GM12892 (cell line): ENCODE measurements around the gene PNRC1.

Experiments
- POLR2A ChIP-seq: IDR thresholded peaks from 2 replicates; pipeline ENCODE4 v1.6.1; 2011; ENCODE audit warnings: low read depth, low read length, control low read depth
- TAF1 ChIP-seq: IDR thresholded peaks from 2 replicates; pipeline ENCODE4 v1.6.1; 2011; ENCODE audit warnings: low read depth, mild to moderate bottlenecking, control low read depth, low read length, borderline replicate concordance

DNA sequence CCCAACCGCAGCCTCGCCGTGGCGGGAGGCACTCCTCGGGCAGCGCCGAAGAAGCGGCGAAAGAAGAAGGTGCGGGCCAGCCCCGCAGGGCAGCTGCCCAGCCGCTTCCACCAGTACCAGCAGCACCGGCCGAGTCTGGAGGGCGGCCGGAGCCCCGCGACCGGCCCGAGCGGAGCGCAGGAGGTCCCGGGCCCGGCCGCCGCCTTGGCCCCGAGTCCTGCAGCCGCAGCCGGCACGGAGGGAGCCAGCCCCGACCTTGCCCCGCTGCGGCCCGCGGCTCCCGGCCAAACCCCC is 525 bp downstream of the PNRC1 start:
- TF ChIP-seq POLR2A (no peak), TAF1 (no peak)
